Panc1 (cell line): ENCODE data around the gene GPR87.

Experiments
- POLR2AphosphoS5 ChIP-seq: IDR thresholded peaks from 2 replicates; pipeline ENCODE4 v1.6.1; 2012; ENCODE audit warnings: mild to moderate bottlenecking, low read depth, low read length, moderate library complexity
- TF ChIP-seq, protein P1 (sequence below): fragments of 450-650 bp; IDR thresholded peaks from 2 replicates; pipeline ENCODE4 v1.5.1; 2017; ENCODE audit warnings: mild to moderate bottlenecking

DNA sequence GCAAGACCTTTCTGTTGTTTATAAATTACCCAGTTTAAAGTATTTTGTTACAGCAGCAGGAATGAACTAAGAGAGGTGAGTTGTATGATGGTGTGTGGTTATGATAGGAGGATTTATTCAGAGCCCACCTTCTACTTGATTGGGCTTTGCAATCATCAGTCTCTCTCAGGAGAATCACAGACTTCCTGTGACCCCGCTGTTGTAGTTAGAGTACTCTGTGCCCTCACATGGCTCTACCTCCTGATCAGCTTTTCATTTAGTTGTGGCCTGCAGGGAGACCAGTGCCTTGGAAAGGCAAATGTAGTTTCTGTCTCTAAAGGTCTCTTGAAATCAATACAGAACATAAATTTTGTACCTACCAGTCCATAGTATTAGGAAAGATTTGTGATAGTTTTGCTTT is 30.7 kb downstream of the GPR87 start:
- TF ChIP-seq, protein P1, sequence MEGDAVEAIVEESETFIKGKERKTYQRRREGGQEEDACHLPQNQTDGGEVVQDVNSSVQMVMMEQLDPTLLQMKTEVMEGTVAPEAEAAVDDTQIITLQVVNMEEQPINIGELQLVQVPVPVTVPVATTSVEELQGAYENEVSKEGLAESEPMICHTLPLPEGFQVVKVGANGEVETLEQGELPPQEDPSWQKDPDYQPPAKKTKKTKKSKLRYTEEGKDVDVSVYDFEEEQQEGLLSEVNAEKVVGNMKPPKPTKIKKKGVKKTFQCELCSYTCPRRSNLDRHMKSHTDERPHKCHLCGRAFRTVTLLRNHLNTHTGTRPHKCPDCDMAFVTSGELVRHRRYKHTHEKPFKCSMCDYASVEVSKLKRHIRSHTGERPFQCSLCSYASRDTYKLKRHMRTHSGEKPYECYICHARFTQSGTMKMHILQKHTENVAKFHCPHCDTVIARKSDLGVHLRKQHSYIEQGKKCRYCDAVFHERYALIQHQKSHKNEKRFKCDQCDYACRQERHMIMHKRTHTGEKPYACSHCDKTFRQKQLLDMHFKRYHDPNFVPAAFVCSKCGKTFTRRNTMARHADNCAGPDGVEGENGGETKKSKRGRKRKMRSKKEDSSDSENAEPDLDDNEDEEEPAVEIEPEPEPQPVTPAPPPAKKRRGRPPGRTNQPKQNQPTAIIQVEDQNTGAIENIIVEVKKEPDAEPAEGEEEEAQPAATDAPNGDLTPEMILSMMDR, result no peak
- no peak for TF ChIP-seq POLR2AphosphoS5
